ENCODE measurements around the gene ZFAND4. TPM values are rescaled to one million over a fixed set of nuclear protein-coding genes. Genes with fewer than 3 reads are reported as not detected.
"Not testable (repeated sequence)": the region's sequence is repeated elsewhere in the genome, so short reads cannot be mapped to it uniquely, and the experiment has no call there.

Gene ZFAND4
- total and polyA plus RNA-seq, 4 donors = 3.2 to 15.7 (median 8.0) TPM

GRCh38 chr10:45717053-45717452, 44.5 kb upstream of the ZFAND4 start:
- not testable (repeated sequence) for H3K4me1 ChIP-seq (ENCODE audit: control insufficient read depth in 4 of 4, insufficient read depth in 4 of 4, low read length in 3 of 4); DNase-seq (ENCODE audit: low spot score); H3K36me3 ChIP-seq (ENCODE audit: control insufficient read depth in 4 of 4, insufficient read depth in 3 of 4, low read depth in 1 of 4, low read length in 3 of 4); H3K27ac ChIP-seq (ENCODE audit: low read depth in 1 of 2, low read length in 2 of 2); H3K27me3 ChIP-seq (ENCODE audit: control insufficient read depth in 4 of 4, insufficient read depth in 4 of 4, low read length in 3 of 4); H3K9me3 ChIP-seq (ENCODE audit: control insufficient read depth in 4 of 4, low read length in 3 of 4); H3K4me3 ChIP-seq (ENCODE audit: low read depth in 1 of 3, low read length in 3 of 3); H3K9ac ChIP-seq (ENCODE audit: low read depth in 1 of 2, low read length in 2 of 2)
- WGBS = 75% methylated on average over 3 of the region's 3 CpGs

DNA sequence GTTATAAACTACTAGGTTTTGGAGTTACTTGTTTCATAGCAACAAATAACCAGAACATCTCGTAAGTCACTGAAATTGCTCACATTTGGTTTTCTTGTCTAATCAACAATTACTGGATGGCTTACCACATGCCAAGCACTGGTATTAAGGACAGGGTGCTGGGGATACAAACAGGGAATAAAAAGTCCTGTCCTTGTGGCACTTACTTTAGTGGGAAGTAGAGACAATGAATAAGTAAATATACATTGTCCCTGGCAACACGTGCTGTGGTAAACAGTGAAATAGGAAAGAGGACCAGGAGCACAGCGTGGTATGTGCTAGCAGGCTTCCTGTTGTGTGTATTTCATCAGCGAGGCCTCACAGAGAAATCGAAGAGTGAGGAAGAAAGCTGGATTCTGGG, 38.7 kb upstream of the ZFAND4 start:
- H3K36me3 ChIP-seq (ENCODE audit: control insufficient read depth in 4 of 4, insufficient read depth in 3 of 4, low read depth in 1 of 4, low read length in 3 of 4); H3K4me3 ChIP-seq (ENCODE audit: low read depth in 1 of 3, low read length in 3 of 3); H3K9ac ChIP-seq (ENCODE audit: low read depth in 1 of 2, low read length in 2 of 2); H3K9me3 ChIP-seq (ENCODE audit: control insufficient read depth in 4 of 4, low read length in 3 of 4); H3K27ac ChIP-seq (ENCODE audit: low read depth in 1 of 2, low read length in 2 of 2); H3K27me3 ChIP-seq (ENCODE audit: control insufficient read depth in 4 of 4, insufficient read depth in 4 of 4, low read length in 3 of 4); H3K4me1 ChIP-seq (ENCODE audit: control insufficient read depth in 4 of 4, insufficient read depth in 4 of 4, low read length in 3 of 4); DNase-seq (ENCODE audit: low spot score): not testable (repeated sequence)
- 81% methylated on average over 3 of the region's 5 CpGs for WGBS

GRCh38 chr10:45710200-45710796, 37.7 kb upstream of the ZFAND4 start:
- H3K27me3 ChIP-seq (ENCODE audit: control insufficient read depth in 4 of 4, insufficient read depth in 4 of 4, low read length in 3 of 4); H3K4me3 ChIP-seq (ENCODE audit: low read depth in 1 of 3, low read length in 3 of 3); DNase-seq (ENCODE audit: low spot score); H3K9me3 ChIP-seq (ENCODE audit: control insufficient read depth in 4 of 4, low read length in 3 of 4); H3K36me3 ChIP-seq (ENCODE audit: control insufficient read depth in 4 of 4, insufficient read depth in 3 of 4, low read depth in 1 of 4, low read length in 3 of 4); H3K27ac ChIP-seq (ENCODE audit: low read depth in 1 of 2, low read length in 2 of 2); H3K9ac ChIP-seq (ENCODE audit: low read depth in 1 of 2, low read length in 2 of 2); H3K4me1 ChIP-seq (ENCODE audit: control insufficient read depth in 4 of 4, insufficient read depth in 4 of 4, low read length in 3 of 4): not testable (repeated sequence)
- 36% methylated on average over 2 of the region's 3 CpGs for WGBS

- not testable (repeated sequence) for H3K4me1 ChIP-seq (ENCODE audit: control insufficient read depth in 4 of 4, insufficient read depth in 4 of 4, low read length in 3 of 4); H3K27ac ChIP-seq (ENCODE audit: low read depth in 1 of 2, low read length in 2 of 2); H3K4me3 ChIP-seq (ENCODE audit: low read depth in 1 of 3, low read length in 3 of 3); H3K27me3 ChIP-seq (ENCODE audit: control insufficient read depth in 4 of 4, insufficient read depth in 4 of 4, low read length in 3 of 4); H3K36me3 ChIP-seq (ENCODE audit: control insufficient read depth in 4 of 4, insufficient read depth in 3 of 4, low read depth in 1 of 4, low read length in 3 of 4); H3K9me3 ChIP-seq (ENCODE audit: control insufficient read depth in 4 of 4, low read length in 3 of 4); H3K9ac ChIP-seq (ENCODE audit: low read depth in 1 of 2, low read length in 2 of 2); DNase-seq (ENCODE audit: low spot score)
- WGBS = 91% methylated on average over 13 of the region's 14 CpGs
These were observed 5.9 kb upstream of the ZFAND4 start for GRCh38 chr10:45678467-45678866.

- DNase-seq (ENCODE audit: low spot score) = no peak
- no peak overlapping the region for H3K9ac ChIP-seq (ENCODE audit: low read depth in 1 of 2, low read length in 2 of 2)
- H3K4me3 ChIP-seq (ENCODE audit: low read depth in 1 of 3, low read length in 3 of 3) = no peak overlapping the region
- no peak overlapping the region for H3K27ac ChIP-seq (ENCODE audit: low read depth in 1 of 2, low read length in 2 of 2)
- H3K9me3 ChIP-seq (ENCODE audit: control insufficient read depth in 4 of 4, low read length in 3 of 4) = no peaks in the 10 kb centered on the region
- no peaks in the 10 kb centered on the region for H3K36me3 ChIP-seq (ENCODE audit: control insufficient read depth in 4 of 4, insufficient read depth in 3 of 4, low read depth in 1 of 4, low read length in 3 of 4)
- 94% methylated on average over 8 of the region's 8 CpGs for WGBS
- TF ChIP-seq EGR1 (IDR thresholded peaks at IDR 0.05; ENCODE audit: low read depth in 2 of 2) (no peak), SP1 (IDR thresholded peaks at IDR 0.05) (no peak), NR2F2 (IDR thresholded peaks at IDR 0.05) (no peak), HNF4G (IDR thresholded peaks at IDR 0.05) (no peak)
- no peaks in the 10 kb centered on the region for H3K27me3 ChIP-seq (ENCODE audit: control insufficient read depth in 4 of 4, insufficient read depth in 4 of 4, low read length in 3 of 4)
- H3K4me1 ChIP-seq (ENCODE audit: control insufficient read depth in 4 of 4, insufficient read depth in 4 of 4, low read length in 3 of 4) = peaks cover 0 to 8% (median under 1%) of the 10 kb centered on the region in 4 donors
These were observed 2.8 kb upstream of the ZFAND4 start for GRCh38 chr10:45675388-45675787.

Measured in liver (tissue), 9 donors.